ENCODE results near the gene MIER2.
"Not testable (repeated sequence)": the region's sequence is repeated elsewhere in the genome, so short reads cannot be mapped to it uniquely, and the experiment has no call there.

The MIER2 gene

DNA sequence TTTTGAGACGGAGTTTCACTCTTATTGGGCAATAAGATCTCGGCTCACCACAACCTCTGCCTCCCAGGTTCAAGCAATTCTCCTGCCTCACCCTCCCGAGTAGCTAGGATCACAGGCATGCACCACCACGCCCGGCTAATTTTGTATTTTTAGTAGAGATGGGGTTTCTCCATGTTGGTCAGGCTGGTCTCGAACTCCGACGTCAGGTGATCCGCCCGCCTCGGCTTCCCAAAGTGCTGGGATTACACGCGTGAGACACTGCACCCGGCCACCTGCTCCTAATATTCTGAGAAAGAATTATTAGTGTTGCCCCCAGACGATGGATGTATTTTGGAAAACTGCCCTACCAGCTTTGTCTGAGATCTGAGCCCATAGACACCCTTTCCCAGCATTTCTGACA is 10.9 kb upstream of the MIER2 start:
- DNase-seq (ENCODE audit: low spot score), result not testable (repeated sequence)

DNA sequence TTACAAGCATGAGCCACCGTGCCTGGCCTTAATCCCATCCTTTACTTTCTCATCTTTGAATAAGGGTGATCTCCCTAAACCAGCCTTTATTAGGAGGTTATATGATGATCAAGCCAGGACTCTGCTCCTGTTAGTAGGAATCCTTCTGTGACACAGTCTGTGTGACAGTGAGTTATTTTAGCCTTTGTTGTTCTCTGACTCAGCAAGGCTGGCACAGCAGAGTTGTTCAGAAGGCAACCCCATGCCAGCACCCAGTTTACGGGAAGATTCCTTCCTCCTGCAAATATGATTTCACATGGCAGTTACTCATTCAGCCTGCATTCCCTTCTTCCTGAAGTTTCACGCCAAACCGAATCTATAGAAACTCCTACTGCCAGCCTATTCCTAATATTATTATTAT is 10.5 kb upstream of the MIER2 start:
- DNase-seq (ENCODE audit: low spot score), result no peak

DNA sequence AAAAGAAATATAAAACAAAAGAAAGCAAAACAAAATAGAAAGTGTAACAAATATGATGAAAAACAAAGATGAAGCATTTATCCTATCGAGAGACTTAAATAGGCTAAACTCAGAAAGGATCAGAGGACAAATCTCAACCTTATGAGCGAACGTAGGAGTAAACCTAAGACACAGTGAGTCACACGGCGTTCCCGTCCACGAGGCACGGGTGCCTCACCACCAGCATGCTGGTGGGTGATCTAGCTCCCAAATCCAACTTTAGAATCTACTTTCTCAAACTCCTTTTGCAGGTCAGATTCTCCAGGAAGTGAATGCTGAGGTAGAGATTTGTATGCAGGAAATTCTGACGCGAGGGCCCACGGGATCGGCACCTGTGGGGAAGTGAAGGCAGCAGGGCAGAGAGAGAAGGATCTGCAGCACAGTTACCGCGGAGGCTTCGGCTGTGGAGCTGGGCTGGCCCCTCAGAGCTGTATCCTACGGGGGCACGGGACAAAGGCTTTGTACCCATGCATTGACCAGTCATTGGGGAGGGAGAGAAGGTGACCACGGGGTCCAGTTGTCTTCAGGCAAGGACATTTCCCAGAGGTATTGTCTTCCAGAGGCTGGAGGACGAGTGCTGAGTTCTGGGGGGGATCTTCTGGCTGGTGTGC is 7.5 kb upstream of the MIER2 start:
- DNase-seq (ENCODE audit: low spot score), result no peak

DNA sequence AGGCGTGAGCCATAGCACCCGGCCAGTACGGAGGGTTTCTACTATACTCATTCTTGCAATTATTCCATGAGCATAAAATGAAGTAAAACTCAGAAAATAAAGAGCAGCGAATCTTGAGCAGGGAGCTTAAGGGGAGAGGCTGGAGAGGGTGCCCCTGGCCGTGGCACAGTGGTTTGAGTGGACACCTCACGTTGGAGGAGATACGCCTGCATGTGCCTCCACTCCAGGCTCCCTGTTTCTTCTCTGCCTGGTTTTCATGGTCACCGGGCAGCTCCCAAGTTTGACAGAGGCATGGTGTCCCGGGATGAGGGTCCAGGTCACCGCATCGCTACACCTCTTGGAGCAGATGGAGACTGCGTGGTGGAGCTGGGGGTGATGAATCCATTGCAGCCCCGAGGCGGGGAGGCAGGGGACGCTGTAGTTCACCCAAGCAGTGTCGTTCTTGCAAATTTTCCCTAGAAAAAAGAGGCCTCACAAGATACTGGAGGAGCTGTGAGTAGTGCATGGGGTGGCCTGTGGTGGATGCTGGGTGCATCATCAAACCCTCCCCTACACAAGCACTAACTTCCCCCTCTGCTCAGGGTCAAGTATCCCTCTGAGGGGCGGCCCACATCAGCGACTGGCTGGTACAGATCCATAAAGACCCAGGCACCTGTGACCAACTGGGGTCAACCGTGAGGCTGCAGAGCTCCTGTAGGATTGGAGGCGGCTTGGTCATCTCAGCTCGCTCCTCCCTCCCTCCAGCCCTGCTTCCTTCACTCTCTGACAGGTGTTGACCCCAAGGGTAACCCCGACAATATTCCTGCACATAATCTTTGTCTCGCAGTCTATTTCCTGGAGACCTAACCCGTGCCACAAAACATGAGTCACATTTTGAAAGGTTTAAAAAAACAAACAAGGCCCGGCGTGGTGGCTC is 3.6 kb upstream of the MIER2 start:
- DNase-seq (ENCODE audit: low spot score), result no peak

DNA sequence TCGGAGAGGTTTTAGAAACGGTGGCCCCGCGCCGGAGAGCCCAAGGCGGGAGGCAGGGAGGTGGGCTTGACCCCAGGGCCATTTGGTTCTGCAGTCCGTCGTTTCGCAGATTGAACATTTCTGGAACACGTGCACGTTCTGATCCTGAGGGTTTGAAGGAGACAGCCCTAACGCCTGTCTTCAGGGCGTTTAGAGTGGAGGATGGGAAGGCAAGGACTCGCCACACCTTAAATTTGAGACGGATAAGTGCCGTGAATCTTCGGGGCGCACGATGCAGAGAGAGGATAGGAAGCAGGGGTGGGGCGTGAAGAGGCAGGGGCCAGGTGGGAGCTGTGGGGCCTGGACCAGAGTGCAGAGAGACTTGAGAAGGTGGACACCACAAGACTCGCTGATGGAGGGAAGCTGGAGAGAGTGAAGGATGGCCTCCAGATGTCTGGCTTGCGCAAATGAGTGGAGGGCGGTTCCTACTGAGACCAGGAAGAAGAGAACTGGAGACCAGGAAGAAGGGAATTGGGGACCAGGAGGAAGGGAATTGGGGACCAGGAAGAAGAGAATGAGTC is 804 bp upstream of the MIER2 start:
- no peak for DNase-seq (ENCODE audit: low spot score)

DNA sequence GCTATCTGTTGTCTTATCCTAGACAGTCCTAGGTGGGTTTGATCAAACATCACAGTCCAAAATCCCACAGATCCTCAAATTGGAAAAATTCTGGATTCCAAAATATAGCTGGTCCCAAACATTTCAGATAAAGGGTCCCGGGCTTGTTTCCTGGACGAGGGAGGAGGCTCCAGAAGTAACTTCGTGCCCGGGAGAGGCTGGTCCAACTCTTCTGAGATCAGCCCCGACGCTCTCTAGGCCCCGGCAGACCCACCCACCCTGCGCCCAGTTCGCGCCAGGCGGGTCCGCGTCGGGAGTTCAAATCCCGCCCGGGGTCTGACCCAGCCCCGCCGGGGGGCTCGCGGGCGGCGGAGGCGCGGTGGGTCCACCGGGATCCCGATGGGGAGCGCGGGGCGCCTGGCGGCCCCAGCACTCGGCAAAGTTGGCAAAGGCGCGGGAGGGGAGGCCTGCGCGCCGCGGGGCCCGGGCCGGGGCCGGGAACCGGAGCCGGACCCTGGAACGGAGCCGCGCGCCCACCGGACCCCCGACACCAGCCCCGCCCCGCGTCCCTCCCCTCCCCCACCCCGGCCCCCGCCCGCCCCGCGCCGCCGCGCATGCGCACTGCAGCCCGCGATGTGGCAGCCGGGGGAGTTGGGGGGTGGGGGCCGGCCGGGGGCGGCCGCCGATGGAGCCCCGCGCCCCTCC is 513 bp downstream of the MIER2 start:
- peak; percentile 89 for DNase-seq (ENCODE audit: low spot score)

DNA sequence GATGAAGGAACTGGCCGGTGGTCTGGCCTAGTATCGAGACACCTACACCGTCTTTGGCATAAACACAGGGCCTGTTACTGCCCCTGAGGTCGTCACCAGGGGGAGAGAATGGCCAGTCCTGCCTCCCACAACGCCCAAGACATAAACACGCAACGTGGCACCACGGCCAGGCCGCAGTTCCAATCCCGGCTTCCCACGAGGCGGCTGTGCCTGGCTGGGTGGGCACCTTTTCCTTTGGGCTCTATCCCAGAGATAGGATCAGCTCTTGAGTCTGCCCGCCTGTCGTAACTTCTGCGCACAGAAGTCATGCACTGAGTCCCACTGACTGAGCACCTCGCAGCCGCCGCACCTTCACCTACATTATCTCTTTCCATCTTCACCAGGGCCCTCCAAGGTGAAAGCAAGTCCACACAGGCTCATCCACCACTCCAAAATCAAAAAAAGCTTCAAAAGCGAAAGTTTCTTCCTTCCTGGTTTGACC is 1.1 kb downstream of the MIER2 start:
- no peak for DNase-seq (ENCODE audit: low spot score)

DNA sequence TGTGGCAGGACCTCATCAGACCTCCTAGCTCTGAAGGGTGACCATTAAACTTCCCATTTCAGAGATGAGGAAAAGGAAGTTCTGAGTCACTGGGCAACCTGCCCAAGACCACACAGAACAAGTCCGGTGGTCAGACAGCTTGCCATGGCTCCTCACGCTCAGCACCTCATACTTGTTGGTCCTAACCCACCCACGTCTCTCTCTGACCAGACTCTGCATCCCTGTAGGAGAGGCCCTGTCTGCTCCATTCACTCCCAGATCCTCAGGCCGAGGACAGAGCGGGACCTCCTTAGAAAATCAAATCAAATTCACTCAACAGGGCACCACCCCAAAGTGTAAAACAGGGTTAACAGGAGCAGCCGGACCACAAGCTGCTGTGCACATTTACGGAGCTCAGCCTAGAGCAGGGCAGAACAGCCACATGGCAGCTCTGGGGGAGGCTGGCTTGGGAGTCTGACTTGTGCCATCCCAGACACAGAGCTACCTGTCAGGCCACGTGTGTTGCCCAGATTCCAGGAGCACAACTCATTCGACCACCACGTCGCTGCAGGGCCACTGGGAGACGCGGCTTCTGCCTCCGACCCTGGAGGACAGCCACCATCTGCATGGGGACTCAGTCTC is 1.7 kb downstream of the MIER2 start:
- DNase-seq (ENCODE audit: low spot score), result peak; percentile 84

DNA sequence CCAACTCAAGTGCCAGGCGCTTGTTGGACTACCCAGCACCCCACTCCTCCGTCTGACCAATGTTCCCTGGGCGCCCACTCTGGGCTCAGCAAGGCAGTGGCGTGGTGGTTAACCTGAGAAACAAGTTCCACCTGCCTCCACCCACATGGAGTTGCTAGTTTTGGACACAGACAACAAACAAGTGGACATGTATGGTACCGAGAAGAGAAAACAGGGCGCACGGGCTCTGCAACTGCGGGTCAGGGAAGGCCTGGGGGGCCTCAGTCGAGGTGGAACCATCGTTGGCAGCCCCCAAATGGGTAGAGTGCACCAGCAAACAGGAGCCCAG is 2.5 kb downstream of the MIER2 start:
- DNase-seq (ENCODE audit: low spot score), result no peak

DNA sequence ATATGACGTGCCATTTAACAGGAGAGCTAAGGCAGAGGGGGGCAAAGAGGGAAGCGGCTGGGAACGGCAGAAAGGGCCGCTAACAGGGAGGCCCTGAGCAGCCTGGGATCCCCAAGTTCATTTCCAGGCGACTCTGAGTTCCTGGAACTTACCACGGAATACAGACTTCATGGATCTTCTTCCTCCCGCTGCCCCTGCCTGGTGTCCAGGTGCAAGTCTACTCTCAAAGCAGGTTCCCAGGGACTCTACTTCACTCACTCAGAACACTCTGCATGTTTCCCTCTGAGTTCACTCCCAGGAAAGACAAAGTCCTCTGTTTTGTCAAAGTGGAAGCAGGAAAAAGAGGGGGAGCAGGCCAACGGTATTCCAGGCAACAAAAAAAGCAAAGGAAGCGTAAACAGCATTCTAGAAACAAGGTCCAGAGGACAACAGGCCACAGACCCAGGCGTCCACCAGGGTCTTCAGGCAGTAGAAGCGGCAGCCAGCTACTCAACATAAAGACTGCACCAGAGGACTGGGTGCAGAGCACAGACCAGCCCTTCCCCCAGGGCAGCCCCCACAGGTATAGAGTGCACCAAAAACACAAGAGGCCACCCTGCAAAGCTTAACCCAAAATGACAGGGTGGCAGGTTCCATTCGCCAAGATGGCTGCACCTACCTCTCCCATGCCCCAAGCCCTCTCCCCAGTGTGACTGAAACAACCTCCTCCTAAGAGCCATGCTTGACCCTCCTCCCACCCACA is 3.0 kb downstream of the MIER2 start:
- no peak for DNase-seq (ENCODE audit: low spot score)

DNA sequence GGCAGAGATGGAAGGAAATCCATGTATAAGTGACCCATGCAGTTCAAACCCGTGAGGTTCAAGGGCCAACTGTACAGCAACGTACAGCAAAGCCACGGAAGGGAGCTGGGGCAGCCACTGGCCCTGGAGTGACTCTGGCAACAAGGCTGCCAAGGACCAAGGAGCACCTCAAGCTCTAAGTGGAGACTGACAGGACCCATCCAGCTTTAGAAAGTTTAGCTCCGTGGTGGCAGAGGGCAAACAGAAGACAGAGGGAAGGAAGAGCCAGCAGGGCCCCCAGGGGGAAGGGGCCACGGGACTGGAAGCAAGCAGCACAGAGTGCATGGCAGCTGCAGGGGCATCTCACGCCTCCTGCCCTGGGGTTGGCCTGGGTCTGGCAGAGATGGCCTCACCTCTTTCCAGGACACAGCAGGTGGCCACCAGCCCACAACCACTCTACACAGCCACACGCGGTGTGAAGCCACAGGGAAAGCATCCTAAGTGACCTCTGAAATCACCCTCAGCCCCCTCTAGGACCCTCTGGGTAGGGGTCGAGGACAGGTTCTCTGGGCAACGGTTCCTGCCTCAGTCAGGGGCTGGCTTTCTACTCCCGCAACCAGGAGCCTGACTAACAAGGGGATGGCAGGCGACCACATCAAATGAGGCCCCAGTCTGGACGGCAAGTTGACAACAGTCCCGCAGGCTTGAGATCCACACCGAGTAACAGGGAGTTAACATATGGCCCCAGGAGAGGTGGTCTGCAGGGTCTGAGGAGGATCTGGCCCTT is 3.8 kb downstream of the MIER2 start:
- DNase-seq (ENCODE audit: low spot score), result no peak

DNA sequence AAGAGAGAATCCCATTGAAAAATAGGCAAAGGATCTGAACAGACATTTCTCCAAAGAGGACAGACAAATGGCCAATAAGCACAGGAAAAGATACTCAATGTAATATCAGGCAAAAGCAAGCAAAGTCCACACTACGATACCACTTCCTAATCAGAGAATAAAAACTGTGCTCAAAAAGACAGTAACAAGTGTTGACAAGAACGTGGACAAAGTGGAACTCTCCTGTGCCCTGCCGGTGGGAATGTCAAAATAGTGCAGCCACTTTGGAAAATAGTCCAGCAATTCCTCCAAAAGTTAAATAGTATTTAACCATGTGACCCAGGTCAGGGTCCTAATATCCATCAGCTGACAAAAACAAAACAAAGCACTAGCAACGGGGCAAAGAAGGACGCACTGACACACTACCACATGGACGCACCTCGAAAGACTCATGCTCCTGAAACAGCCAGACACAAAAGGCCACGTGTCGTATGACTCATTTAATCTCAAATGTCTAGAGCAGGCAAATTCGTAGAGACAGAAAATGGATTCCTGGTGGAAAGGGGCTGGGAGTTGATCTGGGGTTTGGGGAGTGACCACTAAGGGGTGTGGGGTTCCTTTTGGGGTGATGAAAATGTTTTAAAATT is 5.2 kb downstream of the MIER2 start:
- no peak for DNase-seq (ENCODE audit: low spot score)

DNA sequence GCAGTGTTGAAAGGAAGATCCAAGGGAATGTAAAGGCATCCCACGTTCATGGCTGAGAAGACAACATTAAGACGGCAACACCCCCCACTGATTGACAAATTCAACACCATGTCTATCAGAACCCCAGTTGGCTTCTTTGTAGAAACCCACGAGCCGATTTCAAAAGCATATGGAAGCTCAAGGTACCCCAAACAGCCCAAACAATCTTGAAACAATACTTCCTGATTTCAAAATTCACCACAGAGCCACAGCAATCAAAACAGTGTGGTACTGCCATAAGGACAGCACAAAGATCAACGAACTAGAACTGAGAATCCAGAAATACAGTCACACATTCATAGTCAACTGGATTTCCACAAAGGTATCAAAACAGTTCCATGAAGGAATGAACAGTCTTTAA is 6.2 kb downstream of the MIER2 start:
- no peak for DNase-seq (ENCODE audit: low spot score)

DNA sequence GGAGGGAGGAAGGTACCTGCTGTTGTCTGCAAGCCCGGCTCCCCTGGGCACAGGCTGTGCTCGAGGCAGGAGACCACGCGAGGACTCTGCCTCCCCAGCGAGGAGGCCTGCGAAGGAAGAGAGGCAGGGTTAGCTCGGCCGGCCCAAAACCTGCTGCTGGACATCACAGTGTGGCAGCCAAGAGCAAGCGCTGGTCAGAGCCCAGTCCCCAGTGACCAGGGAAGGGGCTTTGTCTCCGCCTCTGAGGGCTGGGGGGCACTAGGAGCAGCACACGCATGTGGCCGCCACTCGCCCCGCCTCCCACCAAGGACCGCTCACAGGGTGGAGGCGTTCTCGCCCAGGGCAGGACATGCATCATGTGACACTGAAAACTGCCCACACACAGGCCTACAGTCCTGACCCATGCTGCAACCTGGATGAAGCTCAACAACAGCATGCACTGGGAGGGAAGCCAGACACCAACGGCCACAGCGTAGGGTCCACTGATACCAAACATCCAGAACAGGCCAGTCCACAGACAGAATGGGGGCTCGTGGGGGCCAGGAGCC is 8.5 kb downstream of the MIER2 start:
- no peak for DNase-seq (ENCODE audit: low spot score)

DNA sequence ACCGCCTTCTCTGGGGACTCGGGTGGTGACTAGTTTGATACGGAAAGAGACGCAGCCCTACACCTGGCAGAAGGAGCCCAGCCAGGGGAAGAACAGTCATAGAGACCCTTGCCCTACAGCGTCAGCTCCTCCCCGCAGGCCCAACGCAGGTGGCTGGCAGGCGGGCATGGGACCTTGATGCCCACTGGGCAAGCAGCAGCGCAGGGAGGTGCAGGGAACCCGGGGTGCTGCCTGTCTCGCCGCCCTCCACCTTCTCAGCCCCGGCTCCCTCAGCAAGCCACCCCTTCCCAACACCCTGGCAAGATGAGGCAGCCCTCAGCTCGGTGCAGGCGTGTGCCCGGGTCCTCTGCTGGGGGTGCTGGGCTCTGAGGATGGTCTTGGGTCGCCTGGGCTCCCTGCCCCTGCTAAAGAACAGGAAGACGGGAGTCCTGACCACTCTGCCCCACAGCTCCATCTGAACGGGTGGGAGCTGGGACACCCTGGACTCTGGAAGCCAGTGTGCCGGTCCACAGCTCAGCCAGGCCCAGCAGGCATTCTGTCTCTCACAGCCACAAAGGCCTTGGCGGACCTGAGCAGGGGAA is 9.0 kb downstream of the MIER2 start:
- DNase-seq (ENCODE audit: low spot score), result no peak

DNA sequence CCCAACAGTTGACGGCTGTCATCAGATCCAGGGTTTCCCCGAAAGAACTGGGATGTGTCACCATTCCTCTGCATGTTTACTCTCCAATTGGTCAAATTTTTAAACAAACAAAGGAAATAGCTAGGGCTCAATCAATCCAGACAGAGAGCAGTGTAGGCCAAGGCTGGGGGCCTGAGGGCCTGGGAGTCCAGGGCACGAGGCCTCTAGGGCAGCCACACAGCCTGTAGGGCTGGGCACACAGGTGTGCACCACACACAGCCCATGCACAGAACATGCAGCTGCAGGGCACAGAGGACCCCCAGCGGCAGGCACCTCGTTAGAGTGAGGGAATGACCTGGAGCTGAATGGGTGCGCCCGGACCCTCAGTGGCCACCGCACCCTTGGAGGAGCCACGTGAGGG is 9.5 kb downstream of the MIER2 start:
- DNase-seq (ENCODE audit: low spot score), result no peak

DNA sequence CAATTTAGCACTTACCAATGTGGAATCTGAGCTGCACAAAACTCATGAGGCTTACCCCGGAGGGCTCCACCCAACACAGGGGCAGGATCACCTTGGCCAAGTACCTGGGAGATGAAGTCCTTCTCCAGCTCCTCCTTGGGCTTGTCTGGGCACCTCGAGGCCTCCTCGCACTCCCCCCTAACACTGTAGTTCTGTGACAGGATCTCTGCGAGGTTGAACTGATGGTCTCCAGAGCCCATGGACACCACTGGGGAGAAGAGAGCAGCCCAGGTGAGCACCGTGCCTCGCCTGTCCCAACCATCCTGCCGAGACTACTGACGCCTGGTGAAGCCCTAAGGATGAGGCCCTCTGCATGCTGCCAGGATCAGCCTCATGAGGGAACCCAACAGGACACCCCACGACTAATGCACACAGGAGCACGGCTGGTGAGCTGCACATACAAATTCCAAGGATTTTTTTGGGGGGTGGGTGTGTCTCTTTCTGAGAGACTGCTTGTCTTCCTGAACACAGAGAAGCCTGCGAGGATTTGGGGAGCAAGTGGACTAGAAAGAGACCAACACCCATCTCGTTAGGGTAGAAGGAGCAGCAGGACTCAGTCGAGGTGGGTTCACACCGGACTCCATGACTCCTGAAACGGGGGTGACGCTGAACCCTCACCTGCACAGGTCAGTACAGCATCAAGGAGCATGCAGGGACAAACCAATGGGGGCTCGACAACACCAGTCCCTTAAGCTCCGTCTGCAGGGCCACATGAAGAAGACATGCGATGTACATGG is 10.1 kb downstream of the MIER2 start:
- DNase-seq (ENCODE audit: low spot score), result no peak

DNA sequence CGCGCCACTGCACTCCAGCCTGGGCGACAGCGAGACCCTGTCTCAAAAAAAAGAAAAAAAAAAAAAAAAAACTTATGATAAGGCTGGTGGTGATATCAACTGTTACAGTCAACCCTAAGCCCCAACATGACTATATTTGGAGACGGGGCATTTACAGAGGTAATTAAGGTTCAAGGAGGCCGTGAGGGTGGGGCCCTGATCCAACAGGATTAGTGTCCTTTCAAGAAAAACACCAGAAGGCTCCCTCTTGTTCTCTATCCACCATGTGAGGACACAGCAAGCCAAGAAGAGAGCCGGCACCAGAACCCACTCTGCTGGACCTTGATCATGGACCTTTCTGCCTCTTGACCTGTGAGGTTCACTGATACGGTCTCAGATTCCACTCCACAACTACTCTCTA is 14.1 kb downstream of the MIER2 start:
- no peak for DNase-seq (ENCODE audit: low spot score)

DNA sequence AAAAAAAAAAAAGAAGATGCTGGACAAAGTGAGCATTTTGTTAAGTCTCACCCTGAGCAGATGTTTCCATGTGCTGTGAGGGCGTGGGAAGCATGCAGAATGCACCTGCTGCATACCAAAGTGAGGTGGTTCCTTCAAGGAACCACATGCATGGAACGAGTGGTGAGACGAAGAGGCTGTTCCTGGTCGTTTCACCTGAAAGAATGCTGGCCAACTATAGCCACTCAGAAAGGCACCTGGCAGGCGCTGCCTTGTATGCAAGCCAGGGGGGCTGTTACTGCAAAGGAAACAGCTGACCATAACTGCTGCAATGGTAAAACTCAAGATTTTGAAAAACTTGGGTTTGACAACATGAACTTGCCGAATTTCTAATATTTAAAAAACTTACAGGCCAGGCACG is 14.7 kb downstream of the MIER2 start:
- DNase-seq (ENCODE audit: low spot score), result no peak
